ENCODE results near the gene RPL5. TPM values are rescaled to one million over a fixed set of nuclear protein-coding genes. Genes with fewer than 3 reads are reported as not detected.

Gene RPL5
- total RNA-seq, 3 donors from 2014 or later (not counting 1 experiment from before 2014, with no cell fraction given): 573 to 679 (median 647) TPM

GRCh38 chr1:92797297-92797696, 34.5 kb upstream of the RPL5 start:
- TF ChIP-seq CTCF (IDR thresholded peaks at IDR 0.05): no peak
- Histone ChIP-seq H3K9me3 (ENCODE audit: control insufficient read depth, insufficient read depth, low read length) (no peaks in the 10 kb centered on the region), H3K36me3 (ENCODE audit: control insufficient read depth, insufficient read depth, low read length) (no peaks in the 10 kb centered on the region), H3K27ac (ENCODE audit: low read length) (no peak overlapping the region), H3K4me1 (ENCODE audit: control insufficient read depth, insufficient read depth, low read length) (no peaks in the 10 kb centered on the region), H3K27me3 (ENCODE audit: control insufficient read depth, insufficient read depth, low read length) (no peaks in the 10 kb centered on the region), H3K4me3 (ENCODE audit: low read length) (no peak overlapping the region)
- Mint-ChIP-seq H3K9me3 (no peaks in the 10 kb centered on the region), H3K27ac (no peak overlapping the region), H3K4me1 (no peaks in the 10 kb centered on the region), H3K27me3 (ENCODE audit: low read depth in 2 of 2) (peaks cover 29 to 47% of the 10 kb centered on the region in 2 donors), H3K36me3 (no peaks in the 10 kb centered on the region), H3K4me3 (no peak overlapping the region)
- intact Hi-C loops (cut with micrococcal nuclease): no loop called here
- DNase-seq: no peak
- no peak for ATAC-seq

DNA sequence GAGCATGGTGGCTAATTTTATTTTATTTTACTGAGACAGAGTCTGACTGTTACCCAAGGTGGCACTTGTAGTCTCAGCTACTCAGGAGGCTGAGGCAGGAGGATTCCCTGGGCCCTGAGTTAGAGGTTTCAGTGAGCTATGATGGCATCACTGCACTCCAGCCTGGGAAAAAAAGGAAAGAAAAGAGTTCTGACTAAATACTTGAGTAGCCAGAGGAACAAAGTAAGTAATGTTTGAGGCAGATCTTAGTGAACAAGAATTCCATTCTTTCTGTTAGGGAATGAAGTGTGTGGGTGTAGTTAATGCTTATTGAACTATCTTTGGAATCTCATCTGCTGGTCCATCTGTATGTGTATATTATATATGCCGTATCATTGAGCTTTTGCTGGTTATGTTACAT, 33.9 kb upstream of the RPL5 start:
- Mint-ChIP-seq H3K4me3 (no peak overlapping the region), H3K27ac (no peak overlapping the region), H3K36me3 (no peaks in the 10 kb centered on the region), H3K4me1 (no peaks in the 10 kb centered on the region), H3K9me3 (no peaks in the 10 kb centered on the region), H3K27me3 (ENCODE audit: low read depth in 2 of 2) (peaks cover 26 to 42% of the 10 kb centered on the region in 2 donors)
- H3K36me3 ChIP-seq (ENCODE audit: control insufficient read depth, insufficient read depth, low read length): no peaks in the 10 kb centered on the region
- no peak for TF ChIP-seq CTCF (IDR thresholded peaks at IDR 0.05)
- no peak for DNase-seq
- no peaks in the 10 kb centered on the region for H3K4me1 ChIP-seq (ENCODE audit: control insufficient read depth, insufficient read depth, low read length)
- no peak for ATAC-seq
- H3K27me3 ChIP-seq (ENCODE audit: control insufficient read depth, insufficient read depth, low read length): no peaks in the 10 kb centered on the region
- no peak overlapping the region for H3K27ac ChIP-seq (ENCODE audit: low read length)
- intact Hi-C loops (cut with micrococcal nuclease): no loop called here
- H3K4me3 ChIP-seq (ENCODE audit: low read length): no peak overlapping the region
- no peaks in the 10 kb centered on the region for H3K9me3 ChIP-seq (ENCODE audit: control insufficient read depth, insufficient read depth, low read length)
- 100% methylated on average over 1 of the region's 1 CpG for WGBS (ENCODE audit: insufficient coverage)

- peaks cover 0 to 10% of the 10 kb centered on the region in 2 donors for H3K4me1 Mint-ChIP-seq
Observed at GRCh38 chr1:92803140-92803887, 28.5 kb upstream of the RPL5 start.

More at GRCh38 chr1:92803140-92803887, 28.5 kb upstream of the RPL5 start:
- H3K27ac Mint-ChIP-seq: no peak overlapping the region
- Histone ChIP-seq H3K4me1 (ENCODE audit: control insufficient read depth, insufficient read depth, low read length) (no peaks in the 10 kb centered on the region), H3K36me3 (ENCODE audit: control insufficient read depth, insufficient read depth, low read length) (no peaks in the 10 kb centered on the region), H3K9me3 (ENCODE audit: control insufficient read depth, insufficient read depth, low read length) (no peaks in the 10 kb centered on the region), H3K27ac (ENCODE audit: low read length) (no peak overlapping the region), H3K4me3 (ENCODE audit: low read length) (no peak overlapping the region), H3K27me3 (ENCODE audit: control insufficient read depth, insufficient read depth, low read length) (no peaks in the 10 kb centered on the region)
- H3K9me3 Mint-ChIP-seq: no peaks in the 10 kb centered on the region
- no peak for DNase-seq
- ATAC-seq: no peak
- no peak for TF ChIP-seq CTCF (IDR thresholded peaks at IDR 0.05)
- intact Hi-C loops (cut with micrococcal nuclease): no loop called here
- H3K27me3 Mint-ChIP-seq (ENCODE audit: low read depth in 2 of 2): peaks cover 6 to 10% of the 10 kb centered on the region in 2 donors
- WGBS (ENCODE audit: insufficient coverage): 87% methylated on average over 6 of the region's 7 CpGs
- no peaks in the 10 kb centered on the region for H3K36me3 Mint-ChIP-seq
- H3K4me3 Mint-ChIP-seq: no peak overlapping the region

Data from natural killer cell (primary cell).